ENCODE data around the gene TOR4A.

Gene TOR4A

GRCh38 chr9:137273095-137273490 lies 4.4 kb upstream of the TOR4A start:
- no peak for DNase-seq

- no peak for DNase-seq
Measured at GRCh38 chr9:137273611-137274320, 3.8 kb upstream of the TOR4A start.

GRCh38 chr9:137275203-137275587 lies 2.3 kb upstream of the TOR4A start:
- DNase-seq = no peak

GRCh38 chr9:137275588-137276472 lies 1.7 kb upstream of the TOR4A start:
- DNase-seq = no peak

GRCh38 chr9:137276473-137277328 lies 825 bp upstream of the TOR4A start:
- no peak for DNase-seq

- DNase-seq = no peak
Measured at GRCh38 chr9:137278061-137278701, 655 bp downstream of the TOR4A start.

- DNase-seq = no peak
Measured at GRCh38 chr9:137278721-137279711, 1.5 kb downstream of the TOR4A start.

GRCh38 chr9:137279741-137280473 lies 2.4 kb downstream of the TOR4A start:
- DNase-seq = no peak

GRCh38 chr9:137280474-137281344 lies 3.2 kb downstream of the TOR4A start:
- no peak for DNase-seq

GRCh38 chr9:137281345-137282116 lies 4.0 kb downstream of the TOR4A start:
- no peak for DNase-seq

GRCh38 chr9:137286975-137287383 lies 9.5 kb downstream of the TOR4A start:
- peak; percentile 30 for DNase-seq

GRCh38 chr9:137293094-137293481 lies 15.6 kb downstream of the TOR4A start:
- no peak for DNase-seq

- no peak for DNase-seq
Measured at GRCh38 chr9:137293482-137294090, 16.1 kb downstream of the TOR4A start.

- DNase-seq = no peak
Measured at GRCh38 chr9:137294091-137294680, 16.7 kb downstream of the TOR4A start.

- no peak for DNase-seq
Measured at GRCh38 chr9:137294681-137295237, 17.2 kb downstream of the TOR4A start.

- DNase-seq = no peak
Measured at GRCh38 chr9:137295238-137295811, 17.8 kb downstream of the TOR4A start.
